IPS DF 6.9 (cell line): Measurements from ENCODE around the gene TMEM212.

Experiments
- DNase-seq: peaks from one replicate; pipeline ENCODE4 v3.0.0-alpha.2; 2013; ENCODE audit warnings: low read depth, low spot score
- H3K27ac ChIP-seq: one replicate; pipeline ENCODE4 v1.5.1; 2013; ENCODE audit warnings: low read length, control low read depth
- H3K27me3 ChIP-seq: 2 replicates; pipeline ENCODE4 v1.6.1; 2013; ENCODE audit warnings: mild to moderate bottlenecking, low read length; ENCODE audit not compliant: control insufficient read depth, insufficient read depth
- H3K36me3 ChIP-seq: 2 replicates; pipeline ENCODE4 v1.6.1; 2013; ENCODE audit warnings: low read length; ENCODE audit not compliant: control insufficient read depth, insufficient read depth
- H3K4me1 ChIP-seq: 2 replicates; pipeline ENCODE4 v1.6.1; 2013; ENCODE audit warnings: low read length; ENCODE audit not compliant: control insufficient read depth, insufficient read depth
- H3K4me3 ChIP-seq: 2 replicates; pipeline ENCODE4 v1.5.1; 2013; ENCODE audit warnings: mild to moderate bottlenecking, low read length
- H3K9me3 ChIP-seq: 2 replicates; pipeline ENCODE4 v1.6.1; 2013; ENCODE audit warnings: low read length, inconsistent platforms; ENCODE audit not compliant: control insufficient read depth, insufficient read depth
- WGBS: extraction: QIAGEN DNeasy Blood & Tissue Kit; methylation state at CpG from one replicate; pipeline ENCODE4 v1.1.7; 2013; ENCODE audit warnings: mixed read lengths, missing lambda C conversion rate; ENCODE audit not compliant: insufficient read length, insufficient coverage; 5-methylcytosine and 5-hydroxymethylcytosine counted together

Gene TMEM212

DNA sequence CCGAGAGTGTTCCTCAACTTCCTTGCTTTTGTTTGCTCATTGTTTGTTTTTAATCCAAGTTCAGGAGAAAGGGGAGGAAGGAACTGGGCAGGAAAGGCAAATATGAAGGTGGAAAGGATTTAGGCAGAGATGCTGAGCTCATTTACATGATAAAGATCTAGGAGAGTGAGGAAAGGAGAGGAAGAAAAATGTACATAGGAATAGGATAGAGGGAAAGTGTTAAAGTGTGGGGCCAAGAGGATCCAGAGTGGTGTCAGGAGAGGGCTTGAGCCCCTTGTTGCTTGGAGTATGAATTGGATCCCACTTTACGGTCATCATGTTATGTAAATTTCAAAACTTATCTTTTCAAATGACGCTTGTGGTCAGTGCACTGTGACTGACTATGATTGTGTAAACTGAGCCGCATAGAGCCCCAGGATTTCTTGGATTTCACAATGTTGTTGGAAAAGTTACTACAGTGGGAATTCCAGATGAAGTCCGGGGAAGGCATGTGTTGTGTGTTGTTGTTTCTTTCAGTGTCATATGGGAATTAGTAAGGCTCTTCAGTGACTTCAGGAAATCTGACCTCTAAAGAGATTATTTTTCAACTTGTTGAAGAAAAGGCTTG is 17.8 kb upstream of the TMEM212 start:
- no peaks in the 10 kb centered on the region for H3K27me3 ChIP-seq
- H3K36me3 ChIP-seq, result no peaks in the 10 kb centered on the region
- H3K9me3 ChIP-seq, result no peaks in the 10 kb centered on the region
- H3K4me1 ChIP-seq, result no peaks in the 10 kb centered on the region; the same call in 1 of the 2 replicates
- H3K27ac ChIP-seq, result no peak overlapping the region
- DNase-seq, result no peak
- no peak overlapping the region for H3K4me3 ChIP-seq
- WGBS, result no CpG with 5 or more reads among the region's 5 CpGs

DNA sequence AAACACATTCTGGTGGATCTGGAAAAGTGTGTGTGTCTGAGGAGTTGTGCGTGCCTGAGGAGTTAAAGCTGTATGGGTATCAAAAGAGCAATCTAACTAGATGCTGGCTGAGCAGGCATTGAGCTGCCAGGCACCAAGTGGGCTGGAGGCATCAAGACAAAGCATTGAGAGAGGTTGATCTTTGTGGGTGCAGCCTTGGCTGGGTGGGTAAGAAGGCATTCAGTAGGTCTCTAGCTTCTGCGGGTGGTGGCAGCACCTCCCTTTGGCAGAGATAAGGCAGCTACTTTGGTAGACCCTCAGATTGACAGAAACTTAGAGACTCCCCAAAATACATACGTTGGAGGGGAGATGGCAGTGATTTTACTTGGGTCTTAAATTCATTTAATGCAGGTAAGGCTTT is 15.8 kb upstream of the TMEM212 start:
- H3K4me1 ChIP-seq, result no peaks in the 10 kb centered on the region; the same call in 1 of the 2 replicates
- no peak for DNase-seq
- H3K27me3 ChIP-seq, result no peaks in the 10 kb centered on the region
- no peak overlapping the region for H3K27ac ChIP-seq
- H3K36me3 ChIP-seq, result no peaks in the 10 kb centered on the region
- H3K9me3 ChIP-seq, result no peaks in the 10 kb centered on the region
- H3K4me3 ChIP-seq, result no peak overlapping the region
- no CpG with 5 or more reads among the region's 3 CpGs for WGBS

DNA sequence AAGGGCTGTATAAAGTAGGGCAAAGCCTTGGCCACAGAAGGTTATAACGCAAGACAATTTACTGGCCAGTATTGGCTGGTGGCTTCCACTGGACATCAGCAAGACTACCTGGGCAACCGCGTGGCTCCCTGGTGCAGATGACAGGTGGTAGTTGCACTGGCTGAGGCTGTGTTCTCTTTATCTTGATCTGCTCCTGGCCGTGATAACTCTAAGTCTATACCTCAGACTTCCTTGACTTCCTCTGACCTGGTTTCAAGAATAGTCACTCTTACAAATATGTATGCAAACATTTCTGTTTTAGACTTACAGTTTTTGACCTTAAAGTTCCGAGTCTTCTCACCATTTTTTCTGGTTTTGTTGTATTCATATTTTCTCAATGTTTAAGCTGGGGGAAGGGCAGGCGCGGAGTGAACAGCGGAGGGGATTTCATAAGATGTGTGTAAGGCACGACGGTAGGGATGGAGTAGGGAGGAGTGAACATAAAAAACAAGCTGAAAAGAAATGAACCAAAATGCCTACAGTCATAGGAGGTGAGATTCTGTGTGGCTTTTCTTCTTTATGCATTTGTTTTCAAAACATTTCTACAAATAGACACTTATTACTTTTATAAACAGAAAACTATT is 15.2 kb upstream of the TMEM212 start:
- DNase-seq, result no peak
- Histone ChIP-seq H3K9me3 (no peaks in the 10 kb centered on the region), H3K36me3 (no peaks in the 10 kb centered on the region), H3K27me3 (no peaks in the 10 kb centered on the region), H3K4me3 (no peak overlapping the region), H3K4me1 (no peaks in the 10 kb centered on the region; the same call in 1 of the 2 replicates), H3K27ac (no peak overlapping the region)
- no CpG with 5 or more reads among the region's 10 CpGs for WGBS

DNA sequence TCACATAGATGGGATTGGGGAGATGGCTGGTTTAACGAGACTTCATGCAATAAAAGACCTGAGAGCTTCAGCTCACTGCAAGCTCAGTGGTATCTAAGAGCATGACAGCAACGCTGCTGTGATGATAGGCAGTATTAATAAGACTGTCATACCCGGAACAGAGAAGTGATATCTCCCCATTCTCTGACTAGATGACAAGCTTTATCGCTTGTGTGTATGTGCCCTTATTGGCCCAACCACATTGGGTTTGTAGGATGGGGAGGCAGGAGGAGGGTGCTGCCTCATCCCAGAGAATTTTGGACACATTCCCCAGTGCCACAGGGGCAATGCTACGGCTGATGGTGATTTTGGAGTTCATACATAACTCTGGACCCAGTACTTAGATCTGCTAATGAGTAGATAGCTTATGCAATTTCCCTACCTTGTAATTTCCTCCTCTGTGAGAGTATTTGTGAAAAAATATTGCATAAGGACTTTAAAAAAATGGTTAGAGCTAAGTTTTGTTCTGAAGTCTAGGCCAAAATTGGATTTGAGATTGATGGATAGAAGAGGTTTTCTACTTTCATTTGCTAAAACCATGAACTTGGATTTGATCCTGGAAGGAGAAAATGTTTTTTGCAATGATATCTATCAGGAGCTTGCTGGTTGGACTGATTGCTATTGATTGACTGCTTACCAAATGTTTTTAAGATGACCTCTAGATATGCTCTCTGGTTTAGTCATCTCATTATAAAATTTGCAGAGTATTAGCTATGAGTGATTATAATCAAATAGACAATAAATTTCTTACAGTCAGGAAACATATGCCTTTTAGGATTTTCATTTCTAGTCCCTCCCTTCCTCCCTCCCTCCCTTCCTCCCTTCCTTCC is 14.0 kb upstream of the TMEM212 start:
- no CpG with 5 or more reads among the region's 5 CpGs for WGBS
- H3K27ac ChIP-seq, result no peak overlapping the region
- H3K9me3 ChIP-seq, result no peaks in the 10 kb centered on the region
- no peaks in the 10 kb centered on the region for H3K27me3 ChIP-seq
- no peak overlapping the region for H3K4me3 ChIP-seq
- no peak for DNase-seq
- no peaks in the 10 kb centered on the region; the same call in 1 of the 2 replicates for H3K4me1 ChIP-seq
- H3K36me3 ChIP-seq, result no peaks in the 10 kb centered on the region

DNA sequence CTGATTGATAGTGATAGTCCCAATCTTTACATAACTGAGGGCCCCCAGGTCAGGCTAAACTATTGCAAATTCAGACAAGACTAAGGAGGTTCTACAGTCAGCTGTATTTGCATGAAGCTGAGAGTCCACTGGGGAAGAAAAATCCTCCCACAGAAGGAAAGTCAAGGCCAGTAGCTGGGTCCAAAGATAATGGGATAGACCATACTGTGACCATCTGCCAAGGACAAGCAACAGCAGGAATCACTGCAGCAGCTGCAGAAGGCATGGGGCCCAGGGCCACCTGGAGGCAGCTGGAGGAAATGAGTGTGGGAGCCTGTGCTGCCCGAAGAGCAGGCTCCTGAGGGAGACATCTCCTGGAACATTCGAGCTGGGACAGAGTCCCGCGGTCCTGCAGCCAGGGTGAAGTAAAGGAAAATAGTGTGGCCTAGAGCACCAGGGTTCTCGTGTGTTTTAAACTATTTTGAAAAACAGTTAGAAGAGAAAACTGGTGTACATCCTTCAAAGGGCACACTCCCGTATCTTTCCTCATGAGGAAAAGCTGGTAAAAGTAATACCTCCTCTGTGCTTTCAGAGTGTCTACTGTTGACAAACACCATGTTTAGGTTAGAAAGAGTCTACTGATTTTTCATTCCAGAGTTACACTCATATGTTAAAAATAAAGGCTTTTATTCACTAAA is 13.2 kb upstream of the TMEM212 start:
- no CpG with 5 or more reads among the region's 6 CpGs for WGBS
- no peaks in the 10 kb centered on the region for H3K9me3 ChIP-seq
- H3K27ac ChIP-seq, result no peak overlapping the region
- no peaks in the 10 kb centered on the region; the same call in 1 of the 2 replicates for H3K4me1 ChIP-seq
- no peaks in the 10 kb centered on the region for H3K27me3 ChIP-seq
- H3K36me3 ChIP-seq, result no peaks in the 10 kb centered on the region
- DNase-seq, result no peak
- no peak overlapping the region for H3K4me3 ChIP-seq

DNA sequence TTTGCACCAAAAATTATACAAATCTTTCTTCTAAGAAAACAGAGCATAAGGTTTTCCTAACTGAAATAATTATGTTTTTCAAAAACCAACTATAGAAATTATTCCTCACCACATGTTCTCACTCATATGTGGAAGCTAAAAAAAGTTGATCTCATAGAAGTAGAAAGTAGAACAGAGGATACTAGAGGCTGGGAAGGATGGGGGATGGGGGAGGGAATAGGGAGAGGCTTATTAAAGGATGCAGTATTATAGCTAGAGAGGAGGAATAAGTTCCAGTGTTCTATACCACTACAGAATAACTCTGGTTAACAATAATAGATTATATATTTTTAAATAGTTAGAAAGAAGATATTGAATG is 12.7 kb upstream of the TMEM212 start:
- Histone ChIP-seq H3K36me3 (no peaks in the 10 kb centered on the region), H3K27ac (no peak overlapping the region), H3K9me3 (no peaks in the 10 kb centered on the region), H3K4me3 (no peak overlapping the region), H3K4me1 (no peaks in the 10 kb centered on the region; the same call in 1 of the 2 replicates), H3K27me3 (no peaks in the 10 kb centered on the region)
- DNase-seq, result no peak

DNA sequence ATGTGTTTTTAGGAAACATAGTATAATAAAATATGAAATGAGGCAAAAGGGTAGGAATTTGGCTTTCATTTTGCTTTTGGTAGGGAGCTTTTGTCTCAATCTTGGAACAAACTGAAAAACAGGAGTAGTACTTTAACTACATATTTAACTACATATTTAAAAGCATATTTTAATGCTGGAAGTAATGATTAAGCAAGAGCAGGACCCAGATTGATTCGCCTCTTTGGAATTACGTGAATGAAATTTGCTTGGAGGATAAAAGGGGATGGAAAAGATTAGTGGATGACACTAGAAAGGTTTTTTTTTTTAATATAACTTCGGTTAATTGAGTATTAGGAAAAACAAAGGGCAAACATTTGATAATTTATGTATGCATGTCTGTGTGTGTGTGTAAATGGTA is 11.2 kb upstream of the TMEM212 start:
- no peaks in the 10 kb centered on the region for H3K9me3 ChIP-seq
- no peak overlapping the region for H3K27ac ChIP-seq
- no peak overlapping the region for H3K4me3 ChIP-seq
- DNase-seq, result no peak
- no peaks in the 10 kb centered on the region for H3K4me1 ChIP-seq
- 100% methylated on average over 2 of the region's 3 CpGs for WGBS
- H3K36me3 ChIP-seq, result no peaks in the 10 kb centered on the region
- H3K27me3 ChIP-seq, result no peaks in the 10 kb centered on the region

DNA sequence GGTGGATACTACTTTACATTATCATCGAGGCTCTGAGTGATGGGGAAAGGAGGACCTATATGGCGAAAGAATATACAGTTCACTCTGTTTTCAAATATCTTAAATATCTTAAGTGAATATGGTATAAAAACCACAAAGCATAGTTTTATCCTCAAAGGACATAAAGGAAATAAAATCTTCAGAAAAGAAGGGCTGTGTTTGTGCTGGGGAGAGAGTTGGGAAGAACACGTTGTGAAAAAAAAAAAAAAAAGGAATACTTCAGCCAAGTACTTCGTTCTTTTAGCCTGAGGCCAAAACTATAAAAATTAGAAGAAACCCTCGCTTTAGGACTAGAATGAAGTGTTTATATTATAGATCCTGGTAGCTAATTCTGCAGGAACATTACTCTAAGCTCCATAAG is 10.2 kb upstream of the TMEM212 start:
- no peak for DNase-seq
- no CpG with 5 or more reads among the region's 5 CpGs for WGBS
- H3K27ac ChIP-seq, result no peak overlapping the region

DNA sequence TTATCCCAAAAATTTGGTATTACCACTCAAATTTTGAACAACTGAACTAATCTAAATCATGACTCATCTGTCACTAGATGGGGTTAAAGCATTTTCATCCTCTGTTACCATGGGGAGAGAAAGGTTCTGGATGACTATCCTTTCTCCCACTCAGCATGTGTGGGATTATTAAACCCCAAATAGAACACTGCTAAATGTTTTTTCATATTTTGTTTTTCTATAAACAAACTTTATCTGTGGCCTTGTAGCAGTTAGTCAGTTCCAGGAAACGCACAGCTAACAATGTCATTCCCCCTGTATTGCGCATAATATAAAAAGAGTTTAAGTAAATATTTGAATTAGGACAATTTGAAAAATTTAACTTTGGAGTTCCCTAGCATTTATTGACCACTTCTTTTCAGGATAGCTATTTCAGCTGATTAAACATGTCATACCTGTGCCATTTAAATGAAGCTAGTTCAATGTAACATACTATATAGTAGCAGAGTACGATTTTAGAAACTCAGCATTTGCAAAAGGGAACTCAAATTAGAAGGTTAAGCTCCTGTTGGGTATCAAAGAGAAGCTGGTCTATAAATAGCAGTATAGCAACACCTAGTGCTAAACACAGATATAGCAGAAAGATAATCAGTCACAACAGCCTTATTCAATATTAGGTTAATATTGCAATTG is 9.2 kb upstream of the TMEM212 start:
- no peaks in the 10 kb centered on the region; the same call in 1 of the 2 replicates for H3K4me1 ChIP-seq
- H3K9me3 ChIP-seq, result no peaks in the 10 kb centered on the region
- no peak overlapping the region for H3K4me3 ChIP-seq
- H3K36me3 ChIP-seq, result no peaks in the 10 kb centered on the region
- H3K27ac ChIP-seq, result no peak overlapping the region
- no peak for DNase-seq
- WGBS, result no CpG with 5 or more reads among the region's 3 CpGs
- H3K27me3 ChIP-seq, result no peaks in the 10 kb centered on the region

More for the DNA sequence above, 10.2 kb upstream of the TMEM212 start:
- Histone ChIP-seq H3K9me3 (no peaks in the 10 kb centered on the region), H3K4me1 (no peaks in the 10 kb centered on the region), H3K27me3 (no peaks in the 10 kb centered on the region), H3K36me3 (no peaks in the 10 kb centered on the region), H3K4me3 (no peak overlapping the region)

DNA sequence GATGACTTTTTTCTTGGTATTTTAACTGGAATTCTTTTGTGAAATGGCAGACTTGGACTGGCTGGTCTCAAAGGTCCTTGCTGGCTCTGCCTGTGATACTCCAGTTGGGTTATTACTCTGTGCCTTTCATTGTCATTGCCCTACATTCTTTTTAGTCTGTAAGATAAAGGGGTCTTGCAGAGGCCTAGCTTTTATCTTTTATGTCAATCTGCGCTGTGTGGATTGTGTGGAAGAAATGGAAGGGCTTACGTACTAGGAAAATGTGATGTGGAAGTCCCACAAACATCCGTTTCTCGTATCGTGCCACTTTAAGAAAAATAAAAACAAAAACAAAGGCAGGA is 8.7 kb upstream of the TMEM212 start:
- Histone ChIP-seq H3K27me3 (no peaks in the 10 kb centered on the region), H3K4me1 (no peaks in the 10 kb centered on the region; the same call in 1 of the 2 replicates), H3K9me3 (no peaks in the 10 kb centered on the region), H3K4me3 (no peak overlapping the region), H3K27ac (no peak overlapping the region), H3K36me3 (no peaks in the 10 kb centered on the region)
- no peak for DNase-seq
- WGBS, result no CpG with 5 or more reads among the region's 5 CpGs
